Left colon (tissue), 2 donors: Measurements from ENCODE around the gene PRKCE. TPM values are rescaled to one million over a fixed set of nuclear protein-coding genes. Genes with fewer than 3 reads are reported as not detected.

ENCODE experiments used
- ATAC-seq: fragments of 200-7000 bp; cut with Tn5 transposase; one replicate; pipeline ENCODE4 v1.9.1; 2020; ENCODE audit warnings: mild to moderate bottlenecking, moderate library complexity
- DNase-seq, 2 donors: peaks; one replicate each; pipeline ENCODE4 v3.0.0-alpha.2; 2020
- intact Hi-C, 2 donors: fragments of 100-400 bp; cut with DNase I in 1 of 2; cut with micrococcal nuclease in 1 of 2; formaldehyde crosslinking; loops; one replicate each; pipeline versions ENCODE4 v1.11.2 to v1.14.0; 2022; cut with DNase I, micrococcal nuclease
- total RNA-seq, 2 donors: library from RNA; stranded (reverse); fragmentation: NEBNext Ultra II Directional; extraction: Animal tissue kit (Norgen Biotek cat#: 25700); gene quantifications; one replicate each; pipeline ENCODE4 v1.2.1, GENCODE V29; 2021
- donor health status: DM: no; HTN: no; CAD: no.
- donor health status: DM: yes; HTN: yes; CAD: no.

PRKCE gene
- total RNA-seq, 2 donors from 2014 or later: 22.2 to 29.2 TPM

DNA sequence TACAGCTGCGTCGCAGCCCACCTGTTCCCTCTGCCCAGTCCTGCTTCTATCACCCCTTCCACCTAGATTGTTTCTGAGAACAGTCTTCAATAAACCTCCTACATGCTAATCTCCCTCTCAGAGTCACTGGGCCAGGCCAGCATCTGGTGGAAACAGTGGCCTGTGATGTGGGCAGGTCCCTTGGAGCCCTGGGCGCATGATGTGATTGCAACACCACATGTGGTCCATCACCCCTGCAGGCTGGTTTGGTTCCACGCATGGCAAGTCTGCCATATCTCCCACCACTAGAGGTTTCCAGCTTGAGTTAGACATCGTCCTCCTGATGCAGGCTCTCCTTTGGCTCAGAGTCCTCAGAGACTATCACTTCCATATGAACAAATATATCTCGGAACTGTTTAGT lies 83.5 kb downstream of the PRKCE start:
- intact Hi-C loops: no loop called here

DNA sequence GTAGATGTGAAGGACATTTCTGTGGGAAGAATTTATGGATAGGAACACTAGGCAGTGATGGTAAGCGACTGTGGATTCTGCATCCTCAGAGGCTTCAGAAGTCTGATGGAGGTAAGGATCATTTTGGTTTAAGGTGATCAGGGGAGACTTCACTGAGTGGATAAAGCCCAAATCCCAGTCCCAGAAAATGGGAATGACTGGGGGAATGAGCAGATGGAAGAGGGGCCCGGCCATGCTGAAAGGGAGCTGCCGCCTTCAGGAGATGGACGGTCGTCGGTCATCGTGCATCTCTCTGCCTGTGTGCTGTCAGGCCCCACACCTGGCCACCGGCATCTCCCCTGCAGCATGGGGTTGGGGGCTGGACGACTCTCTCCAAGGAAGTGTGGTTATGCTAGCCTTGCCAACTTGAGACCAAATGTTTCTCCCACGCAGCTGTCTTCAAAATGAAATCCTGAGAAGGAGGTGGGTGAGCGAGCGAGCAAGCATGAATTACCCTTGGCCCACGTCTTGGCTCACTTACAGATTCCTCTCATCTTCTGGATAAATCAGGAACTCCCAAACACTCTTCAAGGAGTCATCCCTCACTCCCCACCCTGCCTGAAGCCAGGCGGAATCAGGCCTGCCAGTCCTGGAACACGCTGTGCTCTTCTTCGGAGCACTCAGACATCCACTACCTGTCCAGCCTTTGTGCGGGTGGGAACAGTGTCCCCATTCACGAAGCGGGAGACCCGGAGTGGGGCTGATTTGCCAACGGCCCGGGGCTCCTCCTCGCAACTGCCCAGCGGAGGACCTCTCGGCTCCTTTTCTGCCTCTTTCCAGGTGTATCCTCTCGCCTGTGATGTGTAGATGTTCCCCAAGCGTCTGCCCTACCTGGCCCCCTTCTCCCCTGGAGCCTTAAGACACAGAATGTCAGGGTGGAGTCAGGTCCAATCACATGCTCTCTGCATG lies 85.6 kb downstream of the PRKCE start:
- no peak for DNase-seq
- intact Hi-C loops: no loop called here
- no peak for ATAC-seq

More for the DNA sequence above, 83.5 kb downstream of the PRKCE start:
- DNase-seq (no peak), ATAC-seq (no peak)

DNA sequence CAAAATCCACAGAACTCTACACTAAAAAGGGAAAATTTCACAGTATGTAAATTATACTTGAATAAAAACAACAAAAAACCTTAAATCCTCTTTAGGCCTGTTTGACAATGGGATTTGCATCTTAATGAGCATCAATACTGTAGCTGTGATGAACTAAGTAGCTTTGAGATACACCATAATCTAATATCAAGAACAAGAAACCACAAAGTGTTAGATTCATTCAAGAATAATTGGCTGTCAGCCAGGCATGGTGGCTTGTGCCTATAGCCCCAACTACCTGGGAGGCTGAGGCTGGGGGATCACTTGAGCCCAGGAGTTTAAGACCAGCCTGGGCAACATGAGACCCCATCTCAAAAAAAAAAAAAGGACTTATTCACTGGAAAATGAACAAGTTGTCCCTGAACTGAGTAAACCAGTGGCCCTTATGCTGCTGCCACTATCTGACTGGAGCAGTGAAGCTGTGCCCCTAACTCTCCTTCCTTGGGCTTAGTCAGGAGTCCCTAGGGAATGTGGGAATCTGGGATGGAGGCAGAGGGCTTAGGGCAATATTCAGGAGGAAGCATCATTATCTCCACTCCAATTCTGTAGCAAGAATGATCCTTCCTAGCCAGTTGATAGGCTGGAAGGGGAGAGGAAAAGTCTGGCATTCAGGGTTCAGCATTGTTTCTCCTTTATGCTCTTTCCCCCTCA lies 88.5 kb downstream of the PRKCE start:
- intact Hi-C loops: no loop called here
- no peak for DNase-seq
- no peak for ATAC-seq

DNA sequence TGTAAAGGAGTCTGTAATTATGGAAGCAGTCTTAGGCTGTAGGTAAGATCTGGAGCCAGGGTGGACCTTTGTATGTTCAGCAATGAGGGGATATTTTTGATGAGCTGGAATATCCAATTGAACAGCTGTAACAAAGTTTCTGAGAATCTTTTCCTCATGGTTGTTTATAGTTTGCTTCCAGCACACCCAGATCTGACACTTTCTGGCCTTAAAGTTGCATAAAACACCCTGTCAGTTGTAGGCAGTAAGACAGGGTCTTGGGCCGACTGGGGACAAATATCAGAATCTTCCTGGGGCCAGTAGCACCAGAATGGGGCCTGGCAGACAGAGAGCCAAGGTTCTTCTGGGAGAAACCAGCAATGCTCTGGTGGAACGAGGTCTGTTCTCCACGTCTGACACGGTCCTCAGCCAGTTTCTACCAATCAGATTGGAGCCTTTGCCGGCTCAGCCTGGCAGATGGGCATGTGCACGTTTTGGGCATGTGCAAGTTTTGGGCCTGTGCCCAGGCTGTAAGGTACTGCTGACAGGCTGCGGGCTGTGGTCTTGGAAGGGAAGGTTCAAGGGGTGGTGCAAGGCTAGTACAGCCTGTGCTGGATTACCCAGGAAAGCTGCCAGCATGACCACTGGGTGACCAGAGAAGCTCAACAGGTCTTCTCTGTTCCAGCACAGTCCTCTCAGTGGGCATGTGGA lies 89.8 kb downstream of the PRKCE start:
- ATAC-seq: no peak
- DNase-seq: peak in 1 of 2 donors; percentile 41

GRCh38 chr2:45743531-45744396 lies 92.3 kb downstream of the PRKCE start:
- peak; percentile 66 for ATAC-seq
- intact Hi-C loops: no loop called here
- peak in 1 of 2 donors; percentile 47 for DNase-seq

More for the DNA sequence above, 89.8 kb downstream of the PRKCE start:
- intact Hi-C loops: no loop called here

DNA sequence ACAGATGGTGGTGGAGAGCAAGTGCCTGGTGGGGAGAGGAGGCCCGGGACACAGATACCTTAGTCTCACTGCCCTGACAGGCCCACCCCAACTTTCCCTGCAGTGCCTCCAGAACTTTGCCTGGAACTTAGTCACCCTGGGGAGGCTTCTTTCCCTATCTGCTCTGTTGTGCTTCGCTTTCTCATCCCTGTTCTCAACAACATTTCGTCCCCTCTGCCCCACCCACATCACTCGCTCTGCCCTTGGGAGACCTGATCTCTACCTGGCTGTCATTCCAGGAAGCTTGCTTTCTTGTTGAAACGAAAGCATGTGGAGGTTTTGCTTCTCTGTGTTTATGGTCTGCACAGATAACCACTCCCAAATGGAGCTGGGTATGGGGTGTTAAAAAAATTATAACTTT lies 93.8 kb downstream of the PRKCE start:
- intact Hi-C loops: no loop called here
- ATAC-seq: peak; percentile 89
- peak; percentile 46 to 69 for DNase-seq

GRCh38 chr2:45746888-45747287 lies 95.4 kb downstream of the PRKCE start:
- DNase-seq (no peak), ATAC-seq (no peak)

GRCh38 chr2:45747363-45747762 lies 95.9 kb downstream of the PRKCE start:
- DNase-seq (no peak), ATAC-seq (no peak)
- intact Hi-C loops: no loop called here

More at GRCh38 chr2:45746888-45747287, 95.4 kb downstream of the PRKCE start:
- intact Hi-C loops: no loop called here

DNA sequence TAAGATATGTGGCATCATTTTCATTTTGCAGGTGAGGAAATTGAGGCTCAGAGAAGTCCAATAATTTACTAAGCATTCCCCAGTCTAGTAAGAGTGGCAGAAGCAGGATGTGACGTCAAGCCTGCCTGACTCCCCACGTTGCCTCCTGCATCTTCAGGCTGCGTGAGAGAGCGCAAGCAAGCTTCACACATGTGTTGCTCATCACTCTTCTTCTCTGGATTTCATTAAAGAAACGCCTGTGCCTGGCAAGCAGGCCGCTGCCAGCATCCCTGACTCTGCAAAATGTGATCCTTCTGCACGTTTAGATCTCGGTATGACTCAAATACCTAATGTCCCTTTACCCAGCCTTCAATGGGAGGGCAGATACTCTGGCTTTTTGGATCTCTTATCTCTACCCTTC lies 96.8 kb downstream of the PRKCE start:
- ATAC-seq (no peak), DNase-seq (no peak)
- intact Hi-C loops: no loop called here

DNA sequence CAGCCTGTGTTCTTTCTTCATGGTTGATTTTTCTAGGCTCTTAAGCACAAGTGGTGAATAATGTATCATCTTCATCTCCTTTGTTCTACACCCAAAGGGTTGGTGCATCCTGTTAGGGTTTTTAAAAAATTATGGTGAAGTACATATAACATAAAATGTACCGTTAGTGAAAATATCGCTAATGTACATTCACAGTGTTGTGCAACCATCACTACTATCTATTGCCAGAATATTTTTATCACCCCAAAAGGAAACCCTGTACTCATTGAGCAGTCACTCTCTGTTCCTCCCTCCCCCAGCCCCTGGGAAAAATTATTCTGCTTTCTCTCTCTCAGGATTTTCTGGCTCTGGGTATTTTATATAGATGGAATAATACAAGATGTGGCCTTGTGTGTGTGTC lies 98.5 kb downstream of the PRKCE start:
- intact Hi-C loops: no loop called here
- DNase-seq (no peak), ATAC-seq (no peak)

- ATAC-seq: no peak
- intact Hi-C loops: no loop called here
- no peak for DNase-seq
Measured at GRCh38 chr2:45750484-45750883, 99.0 kb downstream of the PRKCE start.

GRCh38 chr2:45753381-45753780 lies 101.9 kb downstream of the PRKCE start:
- DNase-seq (no peak), ATAC-seq (peak; percentile 73)
- intact Hi-C loops: no loop called here

DNA sequence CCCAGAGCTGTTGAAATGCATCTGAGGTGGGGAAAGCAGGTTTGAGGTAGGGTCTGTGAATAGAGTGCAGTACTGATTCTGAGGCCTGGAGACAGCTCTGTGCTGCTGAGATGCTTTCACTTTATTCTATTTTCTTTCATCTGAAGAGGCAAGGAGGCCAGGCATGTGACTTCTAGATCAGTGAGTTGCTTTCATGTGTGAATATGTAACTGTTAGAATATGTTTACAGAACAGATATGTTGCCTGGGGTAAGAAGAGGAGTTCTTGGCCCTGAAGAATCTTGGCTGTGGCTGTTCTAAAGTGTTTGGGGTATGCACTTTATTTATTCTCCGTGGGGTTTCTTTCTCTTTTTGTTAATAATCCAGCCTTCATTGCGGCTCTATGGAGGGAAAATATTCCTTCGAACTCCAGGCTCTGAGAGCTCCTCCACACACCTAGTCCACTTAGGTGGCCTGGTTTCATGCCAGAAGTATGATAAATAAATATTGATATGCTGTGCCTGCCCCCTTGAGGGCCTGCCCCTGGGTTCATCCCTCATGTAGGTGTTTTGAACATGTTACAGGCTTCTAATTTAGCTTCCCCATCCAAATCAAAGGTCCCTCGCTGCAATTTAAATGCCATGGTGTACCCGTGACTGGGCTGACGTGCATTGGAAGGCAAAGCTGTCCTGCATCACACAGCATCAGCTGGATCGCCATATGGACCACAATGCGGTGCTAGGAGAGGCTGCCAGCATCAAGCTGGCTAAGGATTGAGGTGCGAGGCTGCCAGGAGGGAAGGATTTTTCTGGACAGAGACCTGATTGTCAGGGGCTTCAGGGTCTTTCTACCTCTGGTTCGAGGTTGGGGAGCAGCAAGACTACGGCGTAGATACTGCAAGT lies 102.9 kb downstream of the PRKCE start:
- DNase-seq (no peak), ATAC-seq (no peak)
- intact Hi-C loops: no loop called here

DNA sequence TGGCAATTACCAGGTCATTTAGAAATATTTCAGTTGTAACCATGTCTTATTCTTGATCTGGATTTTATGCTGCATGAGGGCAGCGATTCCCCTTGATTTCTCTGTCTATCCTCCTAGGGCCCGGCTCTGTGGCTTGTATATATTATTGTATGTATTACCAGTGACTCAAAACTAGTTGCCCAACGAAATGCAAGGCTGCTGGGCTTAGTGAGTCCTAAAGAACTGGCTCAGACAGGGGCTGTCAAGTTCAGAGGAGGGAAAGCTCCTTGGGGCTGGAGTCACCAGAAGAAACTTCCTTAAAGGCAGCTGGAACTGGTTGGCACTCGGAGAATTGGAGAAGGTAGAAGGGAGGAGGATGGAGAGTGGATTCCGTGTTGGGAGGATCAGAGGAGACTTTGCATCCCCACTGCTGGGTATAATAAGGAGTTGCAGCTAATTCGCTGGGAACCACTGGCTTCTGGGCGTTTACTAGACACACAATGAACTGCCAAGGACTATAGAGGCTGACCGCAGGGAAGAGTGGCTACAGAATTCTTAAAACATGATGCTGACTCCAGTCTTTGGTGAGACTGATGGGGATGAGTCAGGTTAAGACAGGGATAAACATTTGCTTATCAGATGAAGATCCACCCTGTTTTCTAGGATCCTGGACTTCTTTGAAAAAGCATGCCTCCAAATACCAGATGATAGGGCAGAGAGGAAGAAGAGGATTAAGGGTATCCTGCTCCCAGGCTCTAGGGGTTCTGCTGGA lies 104.3 kb downstream of the PRKCE start:
- intact Hi-C loops: no loop called here
- no peak for DNase-seq
- ATAC-seq: no peak

GRCh38 chr2:45758018-45758417 lies 106.5 kb downstream of the PRKCE start:
- intact Hi-C loops: no loop called here
- ATAC-seq: no peak

DNA sequence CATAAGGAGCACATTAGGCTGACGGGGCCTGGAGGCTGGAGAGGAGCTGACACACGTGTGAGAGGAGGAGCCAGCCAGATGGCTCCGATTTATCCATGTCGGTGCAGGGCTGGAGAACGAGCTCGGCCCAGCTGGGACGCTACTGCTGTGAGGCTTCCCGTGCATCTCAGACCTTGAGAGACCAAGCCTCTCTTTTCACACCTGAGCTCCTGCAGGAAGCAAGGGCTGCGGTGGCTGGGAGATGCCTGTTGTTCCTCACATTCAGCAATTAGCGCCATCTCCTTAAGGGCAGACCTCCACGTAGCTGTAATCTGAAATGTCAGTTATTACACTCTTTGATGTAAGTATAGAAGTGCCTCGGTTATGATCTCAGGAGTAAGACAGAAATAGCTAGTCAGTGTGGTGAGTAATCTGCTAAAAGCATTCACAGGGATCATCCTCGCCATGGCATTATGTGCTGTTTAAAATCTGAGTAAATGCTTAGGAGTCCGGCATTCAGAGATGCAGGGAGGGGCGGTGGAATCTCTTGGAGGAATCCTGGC lies 107.9 kb downstream of the PRKCE start:
- intact Hi-C loops: no loop called here
- ATAC-seq: no peak
- DNase-seq: no peak

More at GRCh38 chr2:45758018-45758417, 106.5 kb downstream of the PRKCE start:
- DNase-seq: no peak

DNA sequence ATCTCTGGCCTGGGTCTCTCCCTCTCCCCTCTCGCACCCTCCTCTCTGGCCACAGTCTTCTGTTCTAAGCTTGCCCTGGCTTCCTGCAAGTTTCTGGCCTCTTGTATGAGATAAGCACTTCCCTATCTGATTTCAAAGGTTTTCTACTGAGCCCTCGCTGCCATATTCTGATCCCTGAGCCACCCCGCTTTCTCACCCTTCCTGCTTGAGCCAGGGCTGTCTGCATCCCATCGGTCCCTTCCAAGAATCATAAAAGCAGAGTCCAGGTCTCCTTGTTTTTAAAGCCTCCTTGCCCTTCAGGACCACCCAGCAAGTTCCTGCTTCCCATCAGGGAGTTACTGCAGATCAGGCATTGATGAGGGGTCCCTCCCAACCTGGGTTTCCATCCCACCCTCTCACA lies 110.2 kb downstream of the PRKCE start:
- intact Hi-C loops: no loop called here
- ATAC-seq (no peak), DNase-seq (no peak)
